Measurements from ENCODE around the gene CCNY.

DNA sequence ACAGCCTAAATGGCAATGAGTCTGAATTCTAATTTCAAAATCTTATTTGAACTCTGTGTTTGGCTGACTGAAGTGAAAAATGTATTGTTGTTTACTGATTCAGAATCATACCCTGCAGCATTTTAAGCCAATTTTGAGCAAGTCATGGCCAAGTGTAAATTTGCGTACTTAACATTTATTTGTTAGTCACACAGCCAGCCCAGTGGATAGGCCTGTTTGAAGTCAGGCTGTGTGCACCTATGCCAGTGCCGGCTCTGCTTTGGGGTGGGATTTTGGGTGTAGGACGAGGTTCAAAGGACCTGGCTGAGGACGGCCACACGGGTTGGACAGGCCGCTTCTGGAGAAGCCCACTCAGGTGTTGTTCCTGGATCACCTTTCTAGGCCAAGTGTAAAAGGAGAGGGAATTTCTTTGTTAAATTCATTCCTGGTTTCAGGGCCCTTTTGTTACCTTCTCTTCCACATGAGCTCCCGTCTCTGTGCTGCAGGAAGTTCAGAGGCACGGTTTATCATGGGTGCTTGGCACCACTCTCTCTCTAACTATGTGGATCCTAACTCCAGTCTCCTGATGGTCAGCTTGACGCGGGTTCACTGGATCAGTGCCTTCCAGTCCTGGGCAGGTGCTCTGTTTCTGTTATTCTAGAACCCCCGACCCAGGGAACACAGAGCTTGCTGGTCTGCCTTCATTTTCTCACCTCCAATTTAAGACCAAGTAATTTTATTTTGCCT, 84.7 kb downstream of the CCNY start:
- TF ChIP-seq POLR2A (IDR thresholded peaks at IDR 0.05; ENCODE audit: low read depth, low read length) (no peak), SPI1 (IDR thresholded peaks at IDR 0.05; ENCODE audit: low read depth, low read length) (no peak)

Measured in GM12891 (cell line).